Naive thymus-derived CD8-positive, alpha-beta T cell (primary cell): ENCODE results near the gene C1orf35. TPM values are rescaled to one million over a fixed set of nuclear protein-coding genes. Genes with fewer than 3 reads are reported as not detected.

ENCODE experiments used
- ATAC-seq, 2 donors: fragments of 150-1000 bp; cut with Tn5 transposase in 1 of 2; sonication (Bioruptor Pico), chemical (Tn5 transposase) in 1 of 2; 1 replicate in 1 of 2; 2 replicates in 1 of 2; pipeline ENCODE4 v1.10.0; 2021; ENCODE audit warnings: mild to moderate bottlenecking in 2 of 2, moderate library complexity in 2 of 2
- POLR2A ChIA-PET: fragments of 350-600 bp; sonication (Branson Sonifier 250); formaldehyde crosslinking; loops from one replicate; lab custom pipeline; 2021; ENCODE audit warnings: antibody characterized with exemption; lab: Charles Lee
- DNase-seq, 10 donors: peaks; one replicate each; pipeline versions ENCODE4 v3.0.0 to v3.0.0-alpha.2; 2020 to 2022
- H3K27ac Mint-ChIP-seq, 10 donors: one replicate each; pipeline ENCODE4 v1.8.0; 2020 to 2022; ENCODE audit warnings: mild to moderate bottlenecking in 10 of 10, mixed read lengths in 10 of 10, moderate library complexity in 4 of 10, inconsistent platforms in 1 of 10
- H3K27me3 Mint-ChIP-seq, 5 donors: one replicate each; pipeline ENCODE4 v1.8.0; 2021 to 2022; ENCODE audit warnings: mixed read lengths in 5 of 5
- H3K36me3 Mint-ChIP-seq, 3 donors: one replicate each; pipeline ENCODE4 v1.8.0; 2020 to 2022; ENCODE audit warnings: mixed read lengths in 3 of 3, mild to moderate bottlenecking in 2 of 3, inconsistent platforms in 1 of 3
- H3K4me1 Mint-ChIP-seq, 4 donors: one replicate each; pipeline ENCODE4 v1.8.0; 2021 to 2022; ENCODE audit warnings: mixed read lengths in 4 of 4
- H3K4me3 Mint-ChIP-seq, 10 donors: one replicate each; pipeline ENCODE4 v1.8.0; 2020 to 2022; ENCODE audit warnings: mild to moderate bottlenecking in 10 of 10, mixed read lengths in 10 of 10, moderate library complexity in 6 of 10, inconsistent platforms in 1 of 10
- H3K9me3 Mint-ChIP-seq, 9 donors: one replicate each; pipeline ENCODE4 v1.8.0; 2020 to 2022; ENCODE audit warnings: mixed read lengths in 9 of 9, mild to moderate bottlenecking in 3 of 9, inconsistent platforms in 1 of 9, moderate library complexity in 1 of 9
- polyA plus RNA-seq, 3 donors: library from polyadenylated mRNA; unstranded; fragments of 300-500 nt; fragmentation: Illumina TruSeq; gene quantifications; one replicate each; pipeline ENCODE4 v1.2.3, GENCODE V29; 2021
- total RNA-seq, 8 experiments: library from RNA in 2 of 8; stranded (reverse) in 2 of 8; gene quantifications; one replicate each; pipeline ENCODE4 v1.2.3 and lab custom pipeline; 2021 to 2026

The C1orf35 gene
- total and polyA plus RNA-seq, 5 experiments from 2014 or later = 12.9 to 28.1 (median 25.6) TPM

- H3K4me3 Mint-ChIP-seq = peak within 1 kb of the TSS; percentile 88 to 96 (median 94)
- DNase-seq (peak; percentile 87 to 98 (median 94)), ATAC-seq (peak; percentile 84 to 89)
- H3K9me3 Mint-ChIP-seq = no peaks in the 10 kb centered on the region
- peaks cover 0 to 9% (median 0%) of the 10 kb centered on the region in 3 donors for H3K36me3 Mint-ChIP-seq
- POLR2A ChIA-PET = interaction anchor here (0.7 to 3.6 kb wide), 21 partner anchors 9 to 1426 kb away, joined by 3 to 30 read pairs (median 4); partner anchors contain the start of genes IBA57, JMJD4, MRPL55 and NUP133
- H3K4me1 Mint-ChIP-seq = peaks cover 31 to 64% (median 57%) of the 10 kb centered on the region in 4 donors
- H3K27me3 Mint-ChIP-seq = no peaks in the 10 kb centered on the region
- H3K27ac Mint-ChIP-seq = peak within 1 kb of the TSS; percentile 81 to 99 (median 98)
Measured at GRCh38 chr1:228082214-228082917, 20.8 kb downstream of the C1orf35 start, which contains the start of gene ARF1. Gene ARF1, plus strand, starts transcription at chr1:228082708. Its CDS starts 14,407 bp downstream, at chr1:228097115.

GRCh38 chr1:228081578-228082213 lies 21.4 kb downstream of the C1orf35 start:
- Mint-ChIP-seq H3K27ac (peak overlapping the region; percentile 48 to 98 (median 79)), H3K27me3 (no peaks in the 10 kb centered on the region), H3K4me3 (peak overlapping the region; percentile 73 to 93 (median 84)), H3K36me3 (peaks cover 0 to 7% (median 0%) of the 10 kb centered on the region in 3 donors), H3K4me1 (peaks cover 31 to 61% (median 52%) of the 10 kb centered on the region in 4 donors), H3K9me3 (no peaks in the 10 kb centered on the region)
- peak; percentile 14 to 23 for ATAC-seq
- DNase-seq = no peak
- POLR2A ChIA-PET = interaction anchor here (0.7 to 3.6 kb wide), 21 partner anchors 10 to 1427 kb away, joined by 3 to 30 read pairs (median 4); partner anchors contain the start of genes IBA57, JMJD4, MRPL55 and NUP133

- POLR2A ChIA-PET = interaction anchor here (1.2 to 3.6 kb wide), 3 partner anchors 17 to 293 kb away, joined by 6 to 30 read pairs (median 14); partner anchors contain the start of gene MRPL55
- peaks cover 28 to 57% (median 47%) of the 10 kb centered on the region in 4 donors for H3K4me1 Mint-ChIP-seq
Measured at GRCh38 chr1:228081144-228081543, 22.0 kb downstream of the C1orf35 start.

GRCh38 chr1:228079601-228080263 lies 23.4 kb downstream of the C1orf35 start:
- POLR2A ChIA-PET = interaction anchor here (0.7 kb wide), 1 partner anchor 88 kb away, joined by 4 read pairs; no protein-coding TSS in a partner anchor
- H3K36me3 Mint-ChIP-seq = peaks cover 0 to 4% (median 0%) of the 10 kb centered on the region in 3 donors
- no peaks in the 10 kb centered on the region for H3K27me3 Mint-ChIP-seq
- DNase-seq (peak in 1 of 10 donors; percentile 46), ATAC-seq (no peak)
- H3K4me1 Mint-ChIP-seq = peaks cover 21 to 46% (median 34%) of the 10 kb centered on the region in 4 donors
- peak overlapping the region in 5 of 10 donors; percentile 26 to 87 (median 43) for H3K27ac Mint-ChIP-seq
- H3K9me3 Mint-ChIP-seq = no peaks in the 10 kb centered on the region
- peak overlapping the region in 5 of 10 donors; percentile 7 to 74 (median 22) for H3K4me3 Mint-ChIP-seq

More at GRCh38 chr1:228081144-228081543, 22.0 kb downstream of the C1orf35 start:
- DNase-seq (peak in 1 of 10 donors; percentile 63), ATAC-seq (no peak)
- Mint-ChIP-seq H3K27me3 (no peaks in the 10 kb centered on the region), H3K4me3 (peak overlapping the region; percentile 73 to 93 (median 84)), H3K27ac (peak overlapping the region in 8 of 10 donors; percentile 24 to 98 (median 80)), H3K36me3 (peaks cover 0 to 4% (median 0%) of the 10 kb centered on the region in 3 donors), H3K9me3 (no peaks in the 10 kb centered on the region)

GRCh38 chr1:228079013-228079412 lies 24.1 kb downstream of the C1orf35 start:
- H3K36me3 Mint-ChIP-seq = peaks cover 0 to 4% (median 0%) of the 10 kb centered on the region in 3 donors
- H3K27ac Mint-ChIP-seq = peak overlapping the region in 2 of 10 donors; percentile 60 to 83
- POLR2A ChIA-PET = interaction anchor here (0.7 kb wide), 1 partner anchor 88 kb away, joined by 4 read pairs; no protein-coding TSS in a partner anchor
- ATAC-seq (no peak), DNase-seq (no peak)
- H3K4me1 Mint-ChIP-seq = peaks cover 18 to 43% (median 29%) of the 10 kb centered on the region in 4 donors
- H3K27me3 Mint-ChIP-seq = no peaks in the 10 kb centered on the region
- no peaks in the 10 kb centered on the region for H3K9me3 Mint-ChIP-seq
- no peak overlapping the region for H3K4me3 Mint-ChIP-seq

- no peaks in the 10 kb centered on the region for H3K27me3 Mint-ChIP-seq
- POLR2A ChIA-PET = interaction anchor here (1.0 kb wide), 1 partner anchor 41 kb away, joined by 3 read pairs; no protein-coding TSS in a partner anchor
Measured at GRCh38 chr1:228077565-228078330, 25.4 kb downstream of the C1orf35 start.

GRCh38 chr1:228076796-228077430 lies 26.2 kb downstream of the C1orf35 start:
- H3K4me1 Mint-ChIP-seq = peaks cover 13 to 43% (median 29%) of the 10 kb centered on the region in 4 donors
- ATAC-seq (no peak), DNase-seq (no peak)
- H3K4me3 Mint-ChIP-seq = no peak overlapping the region
- H3K27ac Mint-ChIP-seq = peak overlapping the region in 3 of 10 donors; percentile 14 to 76 (median 18)
- no peaks in the 10 kb centered on the region for H3K9me3 Mint-ChIP-seq
- no peaks in the 10 kb centered on the region for H3K36me3 Mint-ChIP-seq
- no peaks in the 10 kb centered on the region for H3K27me3 Mint-ChIP-seq
- POLR2A ChIA-PET = interaction anchor here (1.0 kb wide), 1 partner anchor 42 kb away, joined by 3 read pairs; no protein-coding TSS in a partner anchor

More at GRCh38 chr1:228077565-228078330, 25.4 kb downstream of the C1orf35 start:
- DNase-seq (no peak), ATAC-seq (no peak)
- Mint-ChIP-seq H3K36me3 (peaks cover 0 to 2% (median 0%) of the 10 kb centered on the region in 3 donors), H3K4me3 (no peak overlapping the region), H3K27ac (peak overlapping the region in 3 of 10 donors; percentile 50 to 56 (median 55)), H3K9me3 (no peaks in the 10 kb centered on the region), H3K4me1 (peaks cover 13 to 38% (median 27%) of the 10 kb centered on the region in 4 donors)

- Mint-ChIP-seq H3K4me3 (no peak overlapping the region), H3K27ac (no peak overlapping the region), H3K4me1 (peaks cover 8 to 36% (median 27%) of the 10 kb centered on the region in 4 donors), H3K27me3 (no peaks in the 10 kb centered on the region), H3K36me3 (no peaks in the 10 kb centered on the region), H3K9me3 (no peaks in the 10 kb centered on the region)
- ATAC-seq (no peak), DNase-seq (no peak)
- POLR2A ChIA-PET = no interaction called here
Measured at GRCh38 chr1:228075801-228076271, 27.3 kb downstream of the C1orf35 start.

- Mint-ChIP-seq H3K4me3 (no peak overlapping the region), H3K27ac (peak overlapping the region in 1 of 10 donors; percentile 38), H3K36me3 (no peaks in the 10 kb centered on the region), H3K27me3 (no peaks in the 10 kb centered on the region), H3K4me1 (peaks cover 4 to 36% (median 26%) of the 10 kb centered on the region in 4 donors), H3K9me3 (no peaks in the 10 kb centered on the region)
- ATAC-seq (no peak), DNase-seq (peak in 1 of 10 donors; percentile 6)
- POLR2A ChIA-PET = interaction anchor here (0.6 kb wide), 1 partner anchor 128 kb away, joined by 3 read pairs; no protein-coding TSS in a partner anchor
Measured at GRCh38 chr1:228074954-228075730, 28.0 kb downstream of the C1orf35 start.
